HG03064 (cell line): ENCODE measurements around the gene WNT2B.

Experiments used
- ATAC-seq: cut with Tn5 transposase; IDR thresholded peaks from one replicate; pipeline ENCODE4 v1.9.1; 2021; ENCODE audit warnings: low read depth; ENCODE audit not compliant: unreplicated experiment

WNT2B gene

DNA sequence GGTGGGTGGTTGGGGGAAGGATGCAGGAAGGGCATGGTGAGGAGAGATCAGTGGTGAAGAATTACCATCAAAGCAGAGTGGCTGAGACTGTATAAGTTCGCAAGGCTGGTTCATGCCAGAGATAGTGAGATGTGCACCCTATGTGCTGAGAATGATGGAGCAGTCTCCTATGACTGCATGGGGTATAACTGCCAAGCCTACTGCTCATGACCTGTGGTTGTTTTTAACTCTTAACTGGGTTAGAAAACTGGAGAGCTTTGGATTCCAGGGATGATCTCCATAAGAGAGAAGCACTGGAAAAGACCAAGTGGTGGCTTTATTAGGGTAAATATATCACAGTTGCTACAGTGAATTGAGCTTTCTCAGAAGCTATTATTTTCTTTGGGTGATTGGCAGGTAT is 16.2 kb downstream of the WNT2B start:
- no peak for ATAC-seq

DNA sequence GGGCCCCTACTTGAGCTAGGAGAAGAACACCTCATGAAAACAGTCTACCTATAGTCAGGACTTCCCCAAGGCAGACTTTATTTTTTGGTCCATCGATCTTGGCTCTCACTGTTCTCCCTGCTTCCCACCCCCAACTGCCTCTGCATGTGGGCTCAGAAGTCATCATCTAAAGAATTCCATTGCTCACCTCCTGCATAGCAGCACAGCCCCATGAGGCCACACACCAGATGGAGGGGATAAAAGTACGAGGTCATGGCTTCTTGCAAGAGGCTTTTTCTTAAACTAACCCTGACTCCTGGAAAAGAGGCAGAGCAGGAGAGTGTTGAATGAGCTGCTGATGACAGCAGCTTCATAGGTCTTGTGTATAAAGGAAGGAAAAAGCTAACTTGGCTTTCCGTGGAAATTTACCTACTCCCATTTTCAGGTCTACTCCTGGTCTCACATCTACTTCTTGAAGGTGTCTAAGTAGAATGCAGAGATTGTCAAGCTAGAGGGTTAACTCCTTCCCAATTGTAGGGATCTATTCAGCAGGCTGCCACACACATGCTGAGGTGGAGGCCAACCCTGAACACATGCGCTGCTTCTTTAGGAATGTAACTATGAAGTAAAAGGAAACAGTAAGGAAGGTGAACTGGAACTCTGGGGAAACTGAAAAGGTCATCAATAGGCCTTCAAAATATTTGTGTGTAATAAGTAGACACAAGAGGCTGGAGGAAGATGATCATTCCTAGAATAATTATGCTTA is 18.7 kb downstream of the WNT2B start:
- ATAC-seq: no peak

DNA sequence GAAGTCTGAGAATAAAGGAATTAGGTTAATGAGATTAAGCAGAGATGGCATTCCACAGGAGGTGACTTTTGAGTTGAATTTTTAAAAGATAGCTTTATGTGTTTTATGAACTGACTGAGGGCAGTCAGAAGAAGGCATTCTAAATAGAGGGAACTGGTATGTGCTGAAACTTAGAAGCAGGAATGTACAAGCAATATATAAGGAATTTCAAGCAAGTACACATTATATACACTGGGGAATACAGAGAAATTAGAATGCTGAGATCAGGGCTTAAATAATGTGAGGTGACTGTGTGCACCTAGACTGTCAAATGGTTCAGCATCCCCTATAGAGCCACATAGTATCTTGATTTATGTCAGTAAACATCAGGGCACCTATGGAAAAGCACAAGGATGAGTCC is 19.3 kb downstream of the WNT2B start:
- no peak for ATAC-seq

DNA sequence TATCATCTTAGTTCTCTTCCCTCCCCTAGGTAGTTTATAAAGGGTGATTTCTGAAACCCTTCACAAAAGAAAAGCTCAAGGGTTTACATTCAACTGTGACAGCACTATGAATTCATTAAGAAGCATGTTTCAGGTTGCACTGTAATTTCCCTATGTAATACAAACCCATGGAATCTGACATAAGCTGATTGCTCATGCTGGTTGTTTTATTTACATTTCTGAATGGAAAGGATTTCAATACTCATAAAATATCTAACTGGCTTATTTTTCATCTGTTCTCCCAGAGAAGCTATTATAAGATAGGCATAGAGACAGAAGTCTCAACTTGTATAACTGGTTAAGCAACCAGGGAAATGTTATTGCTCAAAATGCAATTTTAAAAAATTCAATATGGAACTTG is 20.5 kb downstream of the WNT2B start:
- no peak for ATAC-seq

DNA sequence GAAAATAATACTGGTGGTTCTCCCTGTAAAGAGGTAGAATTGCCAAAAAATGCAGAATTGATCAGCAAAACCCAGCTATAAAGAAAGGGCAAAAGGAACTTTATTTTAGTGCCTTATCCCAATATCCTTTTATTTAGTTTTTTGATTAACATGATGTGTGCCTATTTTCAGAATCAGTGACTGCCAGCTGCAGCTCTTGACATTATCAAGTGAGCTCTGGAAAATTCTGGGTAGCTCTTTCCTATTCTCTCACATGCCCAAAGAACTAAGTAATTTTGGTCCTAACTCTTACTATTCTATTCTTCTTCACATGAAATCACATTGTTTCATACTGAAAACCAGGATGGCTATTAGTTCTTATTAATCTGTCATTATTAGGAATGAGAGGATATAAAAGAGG is 22.1 kb downstream of the WNT2B start:
- ATAC-seq: no peak

DNA sequence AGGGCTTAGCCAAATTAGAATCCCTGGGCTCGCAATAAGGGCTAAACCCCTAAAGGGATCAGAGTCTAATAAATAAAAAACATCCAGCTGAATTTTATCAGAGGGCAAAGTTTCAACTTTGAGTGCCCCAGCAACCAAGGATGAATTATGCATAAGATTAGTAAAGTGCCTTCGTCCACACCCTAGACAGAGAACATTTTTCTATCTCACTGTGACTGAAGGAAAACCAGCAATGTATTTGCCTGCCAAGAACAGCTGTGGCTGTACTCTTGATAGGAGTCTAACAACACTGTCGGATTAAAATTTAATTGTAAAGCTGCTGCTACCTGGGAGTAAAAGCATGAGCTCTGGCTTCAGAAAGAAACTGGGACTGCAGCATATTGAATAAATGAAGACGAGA is 23.3 kb downstream of the WNT2B start:
- no peak for ATAC-seq

DNA sequence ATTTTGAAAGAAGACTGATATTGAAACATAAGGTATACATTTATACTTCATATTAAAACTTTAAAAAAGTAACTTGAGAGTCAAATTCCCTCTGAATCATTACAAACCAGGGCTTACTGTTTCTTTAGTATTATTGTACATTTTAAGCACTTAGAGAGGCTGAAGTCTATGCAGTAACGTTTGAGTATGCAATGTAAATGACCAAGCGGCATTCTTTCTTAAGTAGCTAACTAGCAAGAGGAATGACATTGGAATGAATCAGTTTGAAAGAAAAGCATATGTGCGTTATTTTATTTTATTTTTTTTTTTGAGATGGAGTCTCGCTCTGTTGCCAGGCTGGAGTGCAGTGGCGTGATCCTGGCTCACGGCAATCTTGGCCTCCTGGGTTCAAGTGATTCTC is 24.3 kb downstream of the WNT2B start:
- no peak for ATAC-seq

DNA sequence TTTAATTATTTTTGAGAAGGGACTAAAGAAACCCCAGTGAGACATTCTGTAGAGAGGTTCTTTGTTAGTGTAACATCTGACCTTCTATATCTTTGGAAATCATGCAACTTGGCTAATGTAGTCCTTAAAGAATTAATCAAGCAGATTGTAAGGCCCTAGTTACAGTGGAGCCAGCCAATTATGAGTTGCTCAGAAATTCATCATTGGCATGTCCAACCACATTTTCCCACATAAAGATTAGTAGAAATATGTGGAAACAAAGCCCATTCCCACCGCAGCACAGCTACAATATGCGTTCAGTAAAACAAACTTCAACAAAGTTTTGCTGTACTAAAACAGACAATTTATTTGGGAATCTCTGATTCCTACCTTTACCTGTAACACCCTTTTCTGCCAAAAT is 27.8 kb downstream of the WNT2B start:
- ATAC-seq: no peak

DNA sequence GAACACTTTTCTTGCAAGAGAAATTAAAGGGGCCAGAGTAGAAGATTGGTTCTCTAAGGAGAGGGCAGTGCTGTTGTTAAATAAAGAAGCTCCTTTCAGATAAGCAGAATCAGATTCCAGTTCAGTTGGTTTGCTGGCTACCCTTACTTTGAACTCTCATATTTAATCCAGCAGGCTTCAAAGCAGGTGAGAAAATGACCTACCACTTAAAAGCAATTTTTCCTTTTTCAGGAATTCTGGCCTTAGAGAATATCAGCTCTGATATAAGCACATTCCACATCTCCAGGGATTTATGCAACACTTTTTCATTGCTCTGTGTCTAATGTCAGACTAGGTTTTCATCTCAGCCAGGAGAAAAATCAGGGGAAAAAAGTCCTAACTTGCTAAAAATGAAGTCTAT is 28.7 kb downstream of the WNT2B start:
- no peak for ATAC-seq

DNA sequence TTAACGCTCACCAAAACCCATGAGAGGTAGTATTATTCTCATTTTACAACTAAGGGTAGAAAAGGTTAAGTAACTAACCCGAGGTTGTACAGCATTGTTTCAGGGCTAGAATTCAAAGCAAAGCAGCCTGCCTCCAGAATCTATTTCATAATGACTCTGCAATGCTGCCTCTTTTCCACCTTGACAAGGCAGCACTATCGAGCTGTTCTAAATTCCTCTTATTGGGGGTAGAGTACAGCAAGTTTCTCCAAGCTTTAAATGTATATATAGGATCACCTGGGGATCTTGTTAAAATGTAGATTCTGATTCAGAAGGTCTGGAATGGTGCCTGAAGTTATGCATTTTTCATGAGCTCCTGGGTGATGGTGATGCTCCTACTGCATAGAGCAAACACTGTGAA is 30.1 kb downstream of the WNT2B start:
- ATAC-seq: no peak

DNA sequence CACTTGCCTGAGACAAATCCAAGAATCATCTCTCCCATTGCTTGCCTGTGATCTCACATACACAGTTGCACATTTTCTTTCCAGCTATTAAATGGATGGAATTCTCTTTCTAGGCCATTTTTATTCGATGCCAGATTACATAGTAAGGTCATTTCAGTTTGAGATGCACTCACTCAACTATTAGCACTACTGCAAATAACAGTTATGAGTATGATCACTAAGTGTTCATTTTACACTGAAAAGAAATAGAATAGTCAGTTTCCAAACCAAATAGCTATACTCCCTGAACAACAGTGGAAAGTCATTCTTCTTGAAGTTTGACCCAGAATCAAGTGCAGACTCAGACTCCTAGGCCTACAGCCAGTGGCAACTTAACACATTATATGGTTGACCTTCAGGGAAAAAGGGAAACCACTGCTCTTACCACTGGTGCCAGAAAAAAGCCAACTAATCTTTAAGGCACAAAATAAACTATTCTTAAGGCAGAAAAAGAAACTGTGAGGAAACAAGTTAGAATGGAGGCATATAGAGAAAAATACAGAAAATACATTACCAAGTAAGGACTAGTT is 31.5 kb downstream of the WNT2B start:
- ATAC-seq: no peak

DNA sequence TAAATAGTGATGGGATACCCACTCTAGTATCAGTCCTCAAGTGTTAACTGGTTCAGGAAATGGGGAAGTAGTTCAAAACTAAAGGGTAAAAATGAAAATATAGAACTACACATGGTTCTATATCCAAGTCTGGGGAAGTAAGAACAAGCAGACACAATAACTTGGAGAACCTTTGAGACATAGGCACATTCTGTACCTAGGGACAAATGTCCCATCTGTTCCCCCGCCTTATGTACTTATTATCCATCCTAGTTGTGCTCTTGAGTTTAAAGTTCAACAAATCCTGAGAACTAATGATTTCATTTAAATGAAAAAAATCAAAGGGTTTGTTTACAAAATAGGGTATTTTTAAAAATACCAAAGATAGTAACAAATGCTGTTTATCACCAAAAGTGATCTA is 32.5 kb downstream of the WNT2B start:
- ATAC-seq: no peak

DNA sequence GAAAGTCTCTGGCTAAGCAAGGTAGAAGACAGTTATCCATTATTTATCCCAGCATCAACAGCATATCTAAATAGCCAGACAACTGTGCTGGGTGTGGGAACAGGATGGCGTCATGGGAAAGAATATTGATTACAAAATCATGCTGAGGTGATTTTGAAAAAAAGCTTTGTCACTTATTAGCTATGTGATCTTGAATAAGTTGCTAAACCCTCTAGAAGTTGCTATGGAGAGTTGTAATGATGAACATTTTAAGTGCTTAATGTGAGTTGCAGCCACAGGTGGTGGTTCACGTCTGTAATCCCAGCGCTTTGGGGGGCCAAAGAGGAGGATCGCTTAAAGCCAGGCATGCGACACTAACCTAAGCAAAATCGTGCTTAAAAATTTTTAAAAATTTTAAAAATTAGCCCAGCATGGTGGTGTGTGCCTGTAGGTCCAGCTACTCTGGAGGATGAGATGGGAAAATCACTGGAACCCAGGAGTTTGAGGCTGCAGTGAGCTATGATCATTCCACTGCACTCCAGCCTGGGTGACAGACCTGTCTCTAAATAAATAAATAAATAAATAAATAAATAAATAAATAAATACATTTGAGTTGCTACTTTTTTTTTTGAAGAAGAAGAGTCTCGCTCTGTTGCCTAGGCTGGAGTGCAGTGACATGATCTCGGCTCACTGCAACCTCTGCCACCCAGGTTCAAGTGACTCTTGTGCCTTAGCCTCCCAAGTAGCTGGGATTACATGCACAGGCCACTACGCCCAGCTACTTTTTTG is 33.6 kb downstream of the WNT2B start:
- ATAC-seq: no peak

DNA sequence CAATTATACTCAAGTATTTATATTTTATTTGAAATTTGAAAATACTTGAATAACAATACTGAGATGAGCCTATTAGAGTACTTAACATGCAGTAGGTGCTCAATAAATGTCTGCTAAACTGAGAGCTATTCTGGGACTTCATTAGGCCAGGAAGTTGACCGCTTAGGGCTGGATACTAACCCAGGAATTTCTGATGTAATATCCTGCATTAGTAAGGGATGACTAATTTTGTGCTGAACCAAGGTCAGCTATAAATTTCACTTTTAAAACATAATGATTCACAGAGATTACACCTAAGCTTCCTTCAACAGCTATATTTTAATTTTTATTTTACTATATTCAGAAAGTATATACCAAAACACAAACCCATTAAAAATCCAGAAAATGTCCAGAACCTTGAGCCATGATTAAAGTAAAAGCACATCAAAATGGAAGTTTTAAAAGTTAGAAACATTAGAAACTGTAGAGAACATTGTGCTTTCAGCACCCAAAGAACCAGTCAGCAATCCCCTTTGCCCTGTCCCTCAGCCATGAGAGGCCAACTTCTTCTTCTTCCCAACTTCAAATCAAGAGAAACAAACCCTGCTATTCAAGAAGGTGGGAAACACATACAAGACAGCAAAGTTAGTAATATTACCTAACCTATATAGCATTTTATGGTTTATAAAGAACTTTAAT is 35.4 kb downstream of the WNT2B start:
- ATAC-seq: no peak

DNA sequence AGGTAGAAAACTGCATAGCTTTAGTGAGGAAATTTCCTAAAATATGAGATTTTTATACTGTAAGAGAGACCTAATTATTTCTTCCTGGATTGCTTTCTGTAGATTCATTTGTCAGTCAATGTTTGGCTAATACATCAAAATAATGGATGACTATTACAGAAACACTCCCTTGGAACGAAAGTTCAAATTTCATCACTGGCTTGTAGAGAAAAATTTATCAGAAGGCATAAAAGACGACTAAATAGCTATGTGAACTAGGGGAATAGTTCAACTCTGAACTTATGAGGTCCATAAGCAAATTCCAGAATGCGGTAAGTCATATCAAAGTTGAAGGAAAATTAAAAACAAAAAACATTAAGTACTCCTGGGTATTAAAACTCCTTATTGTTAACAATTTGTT is 36.0 kb downstream of the WNT2B start:
- ATAC-seq: no peak

DNA sequence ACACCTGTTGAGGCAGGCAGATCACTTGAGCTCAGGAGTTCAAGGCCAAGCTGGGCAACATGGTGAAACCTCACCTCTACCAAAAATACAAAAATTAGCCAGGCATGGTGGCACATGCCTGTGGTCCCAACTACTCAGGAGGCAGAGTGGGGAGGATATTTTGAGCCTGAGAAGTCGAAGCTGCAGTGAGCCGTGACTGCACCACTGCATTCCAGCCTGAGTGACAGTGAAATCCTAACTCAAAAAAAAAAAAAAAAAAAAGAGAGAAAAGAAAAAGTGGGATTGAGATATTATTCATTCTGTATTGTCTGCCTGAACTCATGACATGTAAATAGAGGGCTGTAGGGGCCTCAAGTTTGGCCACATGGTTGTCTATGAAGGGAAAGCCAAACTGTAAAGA is 37.3 kb downstream of the WNT2B start:
- no peak for ATAC-seq

DNA sequence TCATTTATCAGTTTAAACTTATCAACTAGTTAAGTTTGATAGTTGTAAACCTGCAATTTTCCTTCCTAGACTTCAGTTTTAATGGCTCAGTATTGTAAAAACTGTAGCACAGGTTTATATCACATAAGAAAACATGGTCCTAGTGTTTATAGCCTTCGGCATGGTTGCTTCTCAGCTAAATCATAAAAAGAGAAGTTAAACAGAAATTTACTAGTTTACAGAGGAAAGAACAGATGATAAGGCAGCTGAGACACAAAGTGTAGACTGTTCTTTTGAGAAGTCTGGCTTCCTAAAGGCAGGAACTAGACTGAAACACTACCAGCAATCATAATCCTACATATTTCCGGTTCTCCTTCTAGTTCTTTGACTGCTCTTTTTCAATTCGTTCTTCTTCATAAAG is 39.8 kb downstream of the WNT2B start:
- ATAC-seq: no peak

DNA sequence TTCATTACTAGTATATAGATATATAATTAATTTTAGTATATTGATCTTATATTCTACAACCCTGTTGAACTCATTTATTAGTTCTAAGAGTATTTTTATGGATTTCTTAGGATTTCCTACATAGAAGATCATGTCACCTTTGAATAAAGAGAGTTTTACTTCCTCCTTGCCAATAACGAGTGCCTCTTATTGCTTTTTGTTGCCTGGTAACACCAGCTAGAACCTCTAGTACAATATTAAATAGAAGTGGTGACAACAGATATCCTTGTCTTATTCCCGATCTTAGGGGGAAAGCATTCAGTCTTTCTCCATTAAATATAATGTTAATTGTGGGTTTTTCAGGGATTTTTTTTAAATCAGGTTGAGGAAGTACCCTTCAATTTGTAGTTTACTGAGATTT is 40.8 kb downstream of the WNT2B start:
- ATAC-seq: no peak

DNA sequence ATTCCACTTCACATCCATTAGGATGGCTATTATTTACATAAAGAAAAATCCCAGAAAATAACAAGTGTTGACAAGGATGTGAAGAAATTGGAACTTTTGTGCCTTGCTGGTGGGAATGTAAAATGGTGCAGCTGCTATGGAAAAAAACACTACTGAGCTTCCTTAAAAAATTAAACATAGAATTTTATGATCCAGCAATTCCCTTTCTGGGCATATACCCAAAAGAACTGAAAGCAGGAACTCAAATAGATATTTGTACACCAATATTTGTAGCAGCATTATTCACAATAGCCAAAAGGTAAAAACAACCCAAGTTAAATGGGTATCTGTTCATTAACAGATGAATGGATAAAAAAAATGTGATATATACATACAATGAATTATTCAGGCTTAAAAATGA is 45.6 kb downstream of the WNT2B start:
- ATAC-seq: no peak

DNA sequence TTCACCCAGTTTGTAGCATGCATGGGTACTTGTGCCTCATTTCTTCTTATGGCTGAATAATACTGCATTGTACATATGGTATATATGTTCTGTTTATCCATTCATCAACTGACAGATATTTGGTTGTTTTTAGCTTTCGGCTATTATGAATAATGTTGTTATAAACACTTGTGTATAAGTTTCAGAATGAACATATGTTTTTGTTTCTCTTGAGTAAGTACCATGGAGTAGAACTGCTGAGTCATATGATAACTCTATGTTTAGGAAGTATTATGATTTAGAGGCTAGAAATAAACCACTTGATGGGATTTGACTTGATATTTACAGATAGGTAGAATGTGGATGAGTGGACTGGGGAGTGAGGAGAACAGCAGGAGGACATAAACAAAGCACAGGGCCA is 48.6 kb downstream of the WNT2B start:
- ATAC-seq: no peak

DNA sequence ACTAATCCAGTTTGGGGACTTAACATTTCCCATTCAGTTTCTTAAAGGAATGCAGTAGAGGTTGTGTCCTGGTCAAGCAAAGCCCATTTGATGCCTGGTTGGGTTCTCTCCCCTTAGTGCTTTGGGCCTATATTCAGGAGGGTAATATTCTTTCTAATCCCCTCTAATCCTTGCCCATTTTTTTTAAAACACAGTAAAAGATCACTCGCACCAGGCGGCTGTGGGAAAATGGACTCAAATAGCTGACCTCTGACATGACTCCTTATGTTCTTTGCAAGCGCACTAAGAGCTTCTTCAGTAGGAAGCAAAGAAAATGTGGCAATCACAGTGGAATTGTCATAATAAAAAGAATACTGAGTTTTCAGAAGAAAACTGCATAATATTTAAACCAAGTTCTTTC is 49.9 kb downstream of the WNT2B start:
- no peak for ATAC-seq
